ENCODE measurements around the gene RNF224. TPM values are rescaled to one million over a fixed set of nuclear protein-coding genes. Genes with fewer than 3 reads are reported as not detected.
A peak's percentile ranks its signal among the peaks of the same experiment; 100 is the strongest.

The RNF224 gene
- total and polyA plus RNA-seq, 10 of the 15 experiments (the other 5 are each of a cell fraction or from before 2014, with no cell fraction given), result not detected

DNA sequence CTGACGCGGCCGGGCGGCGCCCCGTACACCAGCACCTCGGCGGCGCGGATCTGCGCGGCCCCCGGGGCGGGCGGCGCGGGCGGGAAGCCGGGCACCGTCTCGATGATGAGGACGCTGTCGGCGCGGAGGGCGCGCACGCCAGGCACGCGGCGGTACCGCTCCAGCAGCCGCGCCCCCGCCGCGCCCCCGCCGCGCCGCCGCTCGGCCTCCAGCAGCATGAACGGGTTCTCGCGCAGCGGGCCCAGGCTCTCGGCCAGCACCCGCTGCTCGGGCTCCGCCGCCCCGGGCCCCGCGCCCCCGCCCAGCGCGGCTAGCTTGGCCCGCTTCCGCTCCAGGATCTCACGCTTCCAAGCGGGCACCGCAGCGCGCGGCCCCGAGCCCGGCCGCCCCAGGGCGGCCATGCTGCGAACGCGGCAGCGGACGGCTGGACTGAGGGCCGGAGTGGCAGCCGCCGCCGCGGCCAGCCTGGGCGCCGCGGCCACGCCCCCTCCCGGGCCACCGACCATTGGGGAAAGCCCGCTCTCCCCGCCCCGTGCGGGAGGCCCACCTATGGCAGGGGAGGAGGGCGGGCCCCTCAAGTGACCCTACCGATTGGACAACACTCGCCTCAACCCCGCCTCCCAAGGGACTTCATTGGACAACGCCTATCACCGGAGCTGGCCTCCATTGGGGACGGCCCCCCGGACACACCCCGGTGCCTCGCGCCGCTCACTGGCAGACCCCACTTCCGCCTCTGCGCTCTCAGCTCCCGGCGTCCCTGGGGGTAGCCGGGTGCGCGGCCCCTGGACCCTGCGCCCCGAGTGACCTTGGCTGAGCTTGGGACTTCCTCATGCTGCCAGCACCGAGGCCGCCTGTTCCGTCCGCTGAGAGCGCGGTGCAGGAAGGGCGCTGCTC lies 26.7 kb upstream of the RNF224 start, which contains the start of gene TPRN (continued):
- TF ChIP-seq ZBTB40 (IDR thresholded peaks at IDR 0.05; ENCODE audit: borderline replicate concordance), result peak; percentile 49; the same call in 1 of the 2 replicates
- peak; percentile 59 for TF ChIP-seq ZNF687 (IDR thresholded peaks at IDR 0.05)
- peak; percentile 74 for TF ChIP-seq GATAD2B (conservative IDR thresholded peaks at IDR 0.05; ENCODE audit: low read depth)
- TF ChIP-seq, protein P1, sequence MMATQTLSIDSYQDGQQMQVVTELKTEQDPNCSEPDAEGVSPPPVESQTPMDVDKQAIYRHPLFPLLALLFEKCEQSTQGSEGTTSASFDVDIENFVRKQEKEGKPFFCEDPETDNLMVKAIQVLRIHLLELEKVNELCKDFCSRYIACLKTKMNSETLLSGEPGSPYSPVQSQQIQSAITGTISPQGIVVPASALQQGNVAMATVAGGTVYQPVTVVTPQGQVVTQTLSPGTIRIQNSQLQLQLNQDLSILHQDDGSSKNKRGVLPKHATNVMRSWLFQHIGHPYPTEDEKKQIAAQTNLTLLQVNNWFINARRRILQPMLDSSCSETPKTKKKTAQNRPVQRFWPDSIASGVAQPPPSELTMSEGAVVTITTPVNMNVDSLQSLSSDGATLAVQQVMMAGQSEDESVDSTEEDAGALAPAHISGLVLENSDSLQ (IDR thresholded peaks at IDR 0.05), result peak; percentile 71
- no peak for TF ChIP-seq ATF3 (IDR thresholded peaks at IDR 0.05; ENCODE audit: borderline replicate concordance, extremely low read depth, low read depth, low read length)
- peak; percentile 97 for TF ChIP-seq LARP7 (IDR thresholded peaks at IDR 0.05)
- no peak for TF ChIP-seq SMAD1 (IDR thresholded peaks at IDR 0.05; ENCODE audit: low read depth, partially characterized antibody)
- TF ChIP-seq SMARCA5 (IDR thresholded peaks at IDR 0.05), result peak; percentile 71; the same call in 1 of the 2 replicates
- TF ChIP-seq, protein P2, sequence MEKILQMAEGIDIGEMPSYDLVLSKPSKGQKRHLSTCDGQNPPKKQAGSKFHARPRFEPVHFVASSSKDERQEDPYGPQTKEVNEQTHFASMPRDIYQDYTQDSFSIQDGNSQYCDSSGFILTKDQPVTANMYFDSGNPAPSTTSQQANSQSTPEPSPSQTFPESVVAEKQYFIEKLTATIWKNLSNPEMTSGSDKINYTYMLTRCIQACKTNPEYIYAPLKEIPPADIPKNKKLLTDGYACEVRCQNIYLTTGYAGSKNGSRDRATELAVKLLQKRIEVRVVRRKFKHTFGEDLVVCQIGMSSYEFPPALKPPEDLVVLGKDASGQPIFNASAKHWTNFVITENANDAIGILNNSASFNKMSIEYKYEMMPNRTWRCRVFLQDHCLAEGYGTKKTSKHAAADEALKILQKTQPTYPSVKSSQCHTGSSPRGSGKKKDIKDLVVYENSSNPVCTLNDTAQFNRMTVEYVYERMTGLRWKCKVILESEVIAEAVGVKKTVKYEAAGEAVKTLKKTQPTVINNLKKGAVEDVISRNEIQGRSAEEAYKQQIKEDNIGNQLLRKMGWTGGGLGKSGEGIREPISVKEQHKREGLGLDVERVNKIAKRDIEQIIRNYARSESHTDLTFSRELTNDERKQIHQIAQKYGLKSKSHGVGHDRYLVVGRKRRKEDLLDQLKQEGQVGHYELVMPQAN (conservative IDR thresholded peaks at IDR 0.05), result peak; percentile 92
- no peak for TF ChIP-seq ASH2L (IDR thresholded peaks at IDR 0.05; ENCODE audit: borderline replicate concordance, low read depth)
- peak; percentile 95 for TF ChIP-seq IRF3 (IDR thresholded peaks at IDR 0.05)

Data from GM12878 (cell line).